DOHH2 (cell line): ENCODE results near the gene KIFC1.

Source experiments
- EZH2phosphoT487 ChIP-seq: fragments of 200-600 bp; sonication (generic); IDR thresholded peaks from 2 replicates; pipeline ENCODE4 v1.6.1; 2017; ENCODE audit warnings: borderline replicate concordance, mild to moderate bottlenecking, antibody characterized with exemption, low read length, moderate library complexity, mixed read lengths
- TF ChIP-seq, protein P1 (sequence below): fragments of 200-600 bp; sonication (generic); IDR thresholded peaks from one replicate; pipeline ENCODE4 v1.5.1; 2014; ENCODE audit warnings: antibody characterized with exemption, mild to moderate bottlenecking, low read depth, low read length; ENCODE audit not compliant: poor library complexity, severe bottlenecking

DNA sequence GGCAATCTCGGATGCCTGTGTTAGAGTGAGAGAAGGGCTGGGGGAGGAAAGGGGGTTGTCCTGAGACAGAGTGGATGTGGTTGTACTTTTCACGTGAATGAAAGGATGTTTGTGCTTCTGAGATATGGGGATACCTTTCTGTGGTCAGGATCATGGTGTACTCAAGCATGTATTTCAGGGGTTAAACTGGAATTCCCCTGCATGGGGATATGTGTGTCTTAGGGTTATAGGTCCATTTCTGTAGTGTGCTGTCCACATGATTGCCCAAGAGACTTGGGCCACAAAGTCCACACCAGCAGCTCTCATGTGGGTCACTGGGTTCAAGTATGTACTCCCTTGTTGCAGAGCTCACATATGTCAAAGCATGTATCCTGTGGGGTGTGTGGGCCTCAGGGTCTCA, 38.7 kb downstream of the KIFC1 start:
- TF ChIP-seq, protein P1, sequence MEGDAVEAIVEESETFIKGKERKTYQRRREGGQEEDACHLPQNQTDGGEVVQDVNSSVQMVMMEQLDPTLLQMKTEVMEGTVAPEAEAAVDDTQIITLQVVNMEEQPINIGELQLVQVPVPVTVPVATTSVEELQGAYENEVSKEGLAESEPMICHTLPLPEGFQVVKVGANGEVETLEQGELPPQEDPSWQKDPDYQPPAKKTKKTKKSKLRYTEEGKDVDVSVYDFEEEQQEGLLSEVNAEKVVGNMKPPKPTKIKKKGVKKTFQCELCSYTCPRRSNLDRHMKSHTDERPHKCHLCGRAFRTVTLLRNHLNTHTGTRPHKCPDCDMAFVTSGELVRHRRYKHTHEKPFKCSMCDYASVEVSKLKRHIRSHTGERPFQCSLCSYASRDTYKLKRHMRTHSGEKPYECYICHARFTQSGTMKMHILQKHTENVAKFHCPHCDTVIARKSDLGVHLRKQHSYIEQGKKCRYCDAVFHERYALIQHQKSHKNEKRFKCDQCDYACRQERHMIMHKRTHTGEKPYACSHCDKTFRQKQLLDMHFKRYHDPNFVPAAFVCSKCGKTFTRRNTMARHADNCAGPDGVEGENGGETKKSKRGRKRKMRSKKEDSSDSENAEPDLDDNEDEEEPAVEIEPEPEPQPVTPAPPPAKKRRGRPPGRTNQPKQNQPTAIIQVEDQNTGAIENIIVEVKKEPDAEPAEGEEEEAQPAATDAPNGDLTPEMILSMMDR, result no peak
- TF ChIP-seq EZH2phosphoT487, result no peak
